Body of pancreas (tissue), 4 donors: ENCODE measurements around the gene CEACAM4. TPM values are rescaled to one million over a fixed set of nuclear protein-coding genes. Genes with fewer than 3 reads are reported as not detected.
A peak's percentile ranks its signal among the peaks of the same experiment; 100 is the strongest.

ENCODE experiments used
- ATAC-seq: fragments of 150-250 bp; one replicate; pipeline ENCODE4 v1.9.1; 2016
- DNase-seq, 4 donors: peaks; one replicate each; pipeline ENCODE4 v3.0.0-alpha.2; 2019
- H3K27ac ChIP-seq, 4 donors: fragments of 200-600 bp; sonication (generic); 1 replicate in 3 of 4; 2 replicates in 1 of 4; pipeline versions ENCODE4 v1.5.1 to v1.6.1; 2016 to 2019; ENCODE audit warnings: mild to moderate bottlenecking in 1 of 4, mixed read lengths in 1 of 4, moderate library complexity in 1 of 4
- H3K27me3 ChIP-seq, 2 donors: fragments of 200-600 bp; sonication (generic); one replicate each; pipeline ENCODE4 v1.6.0; 2016; ENCODE audit warnings: mild to moderate bottlenecking in 1 of 2
- H3K36me3 ChIP-seq, 2 donors: fragments of 200-600 bp; sonication (generic); replicated peaks in 1 of 2; 2 replicates each; pipeline ENCODE4 v1.5.1; 2016; ENCODE audit warnings: low read depth in 2 of 2; ENCODE audit not compliant: insufficient read depth in 1 of 2
- H3K4me1 ChIP-seq: fragments of 200-600 bp; sonication (generic); one replicate; pipeline ENCODE4 v1.6.0; 2016
- H3K4me3 ChIP-seq, 2 donors: fragments of 200-600 bp; sonication (generic); 1 replicate in 1 of 2; 2 replicates in 1 of 2; pipeline ENCODE4 v1.5.1; 2016 to 2019
- H3K9me3 ChIP-seq, 3 donors: fragments of 200-600 bp; sonication (generic); 1 replicate in 2 of 3; 2 replicates in 1 of 3; pipeline ENCODE4 v1.5.1; 2016
- POLR2A ChIP-seq, 3 donors: fragments of 450-650 bp; IDR thresholded peaks; one replicate each; pipeline ENCODE4 v1.6.1; 2016; ENCODE audit warnings: antibody characterized with exemption in 3 of 3, mild to moderate bottlenecking in 2 of 3
- WGBS, 2 donors: methylation state at CpG; one replicate each; pipeline ENCODE4 v1.1.5; 2017; 5-methylcytosine and 5-hydroxymethylcytosine counted together
- intact Hi-C: fragments of 100-400 bp; cut with DNase I; formaldehyde crosslinking; loops from one replicate; pipeline ENCODE4 v1.15.1; 2023
- small RNA-seq: library from RNA; depleted of rRNA; stranded (forward); fragments of <200 nt; gene quantifications from one replicate; pipeline ENCODE3, GENCODE V24; 2016
- total RNA-seq, 2 donors: library from RNA; depleted of rRNA; stranded (reverse); fragments of >200 nt; gene quantifications; one replicate each; pipeline ENCODE4 v1.1.0, GENCODE V29; 2016
- TF ChIP-seq, protein P1 (sequence below), 7 experiments: fragments of 450-650 bp in 4 of 7; fragments of 200-600 bp in 3 of 7; sonication (generic) in 3 of 7; IDR thresholded peaks; one replicate each; pipeline ENCODE4 v1.5.1; 2016 to 2019; ENCODE audit warnings: antibody characterized with exemption in 7 of 7

Gene CEACAM4
- total RNA-seq, 2 donors from 2014 or later, result 1.8 TPM; not detected in 1

DNA sequence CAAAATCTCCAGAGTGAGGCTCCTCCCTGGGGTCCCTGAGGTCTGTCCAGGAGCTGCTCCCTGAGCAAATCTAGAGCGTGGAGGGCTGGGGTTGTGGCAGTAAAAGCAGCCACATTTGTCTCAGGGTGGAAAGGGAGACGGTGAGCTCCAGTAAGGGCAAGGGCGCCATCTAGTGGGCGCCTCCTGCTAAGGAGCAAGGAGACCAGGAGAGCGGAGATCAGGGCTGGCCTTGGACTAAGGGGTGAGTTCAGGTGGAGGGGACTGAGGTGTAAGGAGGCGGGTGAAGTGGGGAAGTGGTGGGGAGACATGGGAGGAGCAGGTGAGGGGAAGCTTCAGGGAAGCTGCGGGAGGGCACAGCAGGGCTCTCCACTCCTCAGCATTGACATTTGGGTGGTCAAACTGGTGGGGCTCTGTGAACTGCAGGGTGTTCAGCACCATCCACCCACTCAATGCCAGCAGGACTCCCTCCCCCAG lies 56.2 kb downstream of the CEACAM4 start:
- intact Hi-C loops, result loop anchor here (5.0 kb wide), 1 partner anchor 118 kb away; no protein-coding TSS in a partner anchor
- no peak overlapping the region for H3K27ac ChIP-seq
- no peaks in the 10 kb centered on the region for H3K36me3 ChIP-seq
- TF ChIP-seq POLR2A (IDR thresholded peaks at IDR 0.05), result no peak
- TF ChIP-seq, protein P1, sequence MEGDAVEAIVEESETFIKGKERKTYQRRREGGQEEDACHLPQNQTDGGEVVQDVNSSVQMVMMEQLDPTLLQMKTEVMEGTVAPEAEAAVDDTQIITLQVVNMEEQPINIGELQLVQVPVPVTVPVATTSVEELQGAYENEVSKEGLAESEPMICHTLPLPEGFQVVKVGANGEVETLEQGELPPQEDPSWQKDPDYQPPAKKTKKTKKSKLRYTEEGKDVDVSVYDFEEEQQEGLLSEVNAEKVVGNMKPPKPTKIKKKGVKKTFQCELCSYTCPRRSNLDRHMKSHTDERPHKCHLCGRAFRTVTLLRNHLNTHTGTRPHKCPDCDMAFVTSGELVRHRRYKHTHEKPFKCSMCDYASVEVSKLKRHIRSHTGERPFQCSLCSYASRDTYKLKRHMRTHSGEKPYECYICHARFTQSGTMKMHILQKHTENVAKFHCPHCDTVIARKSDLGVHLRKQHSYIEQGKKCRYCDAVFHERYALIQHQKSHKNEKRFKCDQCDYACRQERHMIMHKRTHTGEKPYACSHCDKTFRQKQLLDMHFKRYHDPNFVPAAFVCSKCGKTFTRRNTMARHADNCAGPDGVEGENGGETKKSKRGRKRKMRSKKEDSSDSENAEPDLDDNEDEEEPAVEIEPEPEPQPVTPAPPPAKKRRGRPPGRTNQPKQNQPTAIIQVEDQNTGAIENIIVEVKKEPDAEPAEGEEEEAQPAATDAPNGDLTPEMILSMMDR (IDR thresholded peaks at IDR 0.05), result peak; percentile 70 to 93 (median 87)
- DNase-seq (peak; percentile 80 to 86 (median 82)), ATAC-seq (peak; percentile 77)
- WGBS, 2 donors, result 2 to 4% methylated on average over 7 of the region's 7 CpGs
- H3K27me3 ChIP-seq, result peaks cover 0 to 6% of the 10 kb centered on the region in 2 donors
- H3K4me1 ChIP-seq, result no peaks in the 10 kb centered on the region
- no peaks in the 10 kb centered on the region for H3K9me3 ChIP-seq
- no peak overlapping the region for H3K4me3 ChIP-seq

DNA sequence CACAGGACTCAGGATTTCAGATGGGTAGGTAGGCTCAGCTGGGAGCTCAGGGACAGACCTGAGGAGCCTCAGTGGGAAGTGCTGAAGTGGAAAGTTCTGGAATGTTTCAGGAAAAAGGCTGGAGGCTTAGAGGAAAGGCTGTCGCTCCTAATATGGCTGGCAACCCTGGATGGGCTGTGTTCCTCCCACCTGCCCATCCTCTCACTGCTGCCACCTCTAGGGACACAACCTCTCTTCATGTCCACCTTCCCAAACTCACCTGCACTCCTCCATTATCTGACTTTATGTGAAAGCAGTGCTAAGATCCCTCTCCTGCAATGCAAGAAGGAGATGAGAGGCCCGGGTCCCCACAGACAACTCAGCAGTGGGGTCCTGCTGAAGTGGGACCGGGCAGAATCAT lies 56.7 kb downstream of the CEACAM4 start:
- no peaks in the 10 kb centered on the region for H3K36me3 ChIP-seq
- intact Hi-C loops, result loop anchor here (5.0 kb wide), 1 partner anchor 118 kb away; no protein-coding TSS in a partner anchor
- H3K4me3 ChIP-seq, result no peak overlapping the region
- no peak overlapping the region for H3K27ac ChIP-seq
- H3K27me3 ChIP-seq, result peaks cover 0 to 11% of the 10 kb centered on the region in 2 donors
- no peaks in the 10 kb centered on the region for H3K9me3 ChIP-seq
- TF ChIP-seq POLR2A (IDR thresholded peaks at IDR 0.05), result no peak
- TF ChIP-seq, protein P1 (IDR thresholded peaks at IDR 0.05), result no peak
- peaks cover under 1% of the 10 kb centered on the region for H3K4me1 ChIP-seq
- no peak for DNase-seq
- WGBS, 2 donors, result 26 to 35% methylated on average over 3 of the region's 3 CpGs
- ATAC-seq, result no peak

DNA sequence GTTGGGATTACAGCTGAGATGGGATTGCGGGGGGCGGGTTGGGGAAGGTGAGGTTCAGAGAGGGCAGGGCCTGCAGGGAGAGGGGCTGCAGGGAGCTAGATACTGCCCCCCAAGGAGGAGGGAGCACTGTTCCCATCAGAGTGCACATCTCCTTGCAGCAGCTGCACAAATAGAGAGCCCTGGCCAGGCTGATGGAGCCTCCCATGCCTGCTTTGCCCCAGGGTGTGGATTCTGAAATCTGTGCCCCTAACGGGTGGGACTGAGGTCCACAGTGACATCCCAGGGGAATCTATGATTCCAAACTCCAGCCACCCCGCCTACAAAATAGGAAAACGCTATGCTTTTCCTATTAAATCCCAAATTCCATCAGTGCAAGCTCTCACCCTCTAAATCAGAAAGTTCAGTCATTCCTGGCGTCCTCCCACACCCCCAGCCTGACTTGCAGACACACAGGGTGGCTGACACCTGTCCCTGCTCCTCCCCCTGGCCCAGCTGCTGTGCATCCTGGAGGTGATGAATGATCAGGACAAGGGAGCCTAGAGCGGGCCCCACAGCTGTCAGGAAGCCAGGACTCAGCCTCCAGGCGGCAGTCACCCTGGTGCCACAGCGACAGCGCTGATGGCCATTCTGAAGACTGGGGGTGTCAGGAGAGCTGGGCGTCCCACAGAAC lies 57.3 kb downstream of the CEACAM4 start:
- DNase-seq, result no peak
- 32 to 37% methylated on average over 11 of the region's 11 CpGs for WGBS, 2 donors

More for the DNA sequence above, 57.3 kb downstream of the CEACAM4 start:
- intact Hi-C loops, result loop anchor here (5.0 kb wide), 1 partner anchor 117 kb away; no protein-coding TSS in a partner anchor
- Histone ChIP-seq H3K27ac (no peak overlapping the region), H3K9me3 (no peaks in the 10 kb centered on the region), H3K4me3 (no peak overlapping the region), H3K4me1 (peaks cover 6% of the 10 kb centered on the region), H3K27me3 (peaks cover 0 to 17% of the 10 kb centered on the region in 2 donors), H3K36me3 (no peaks in the 10 kb centered on the region)
- TF ChIP-seq POLR2A (IDR thresholded peaks at IDR 0.05), result no peak
- TF ChIP-seq, protein P1 (IDR thresholded peaks at IDR 0.05), result no peak
- ATAC-seq, result no peak

Small RNAs within 50 kb of the gene (small RNA-seq; reads per million reads assigned to genes)
- gene AC243960.4, result not detected

Other genes starting within 250 kb of the CEACAM4 start
- gene EXOSC5, start 229.7 kb downstream of the CEACAM4 start, total RNA-seq, result 10 to 100 TPM in 1 of 2 donors, 1 to 10 TPM in 1; 4.3 to 22.8 TPM
- gene BCKDHA, start 229.3 kb downstream of the CEACAM4 start, total RNA-seq, result 10 to 100 TPM; 15.2 to 17.9 TPM
- 1 to 10 TPM; 3.6 to 9.1 TPM for gene B3GNT8, start 199.7 kb downstream of the CEACAM4 start, total RNA-seq
- gene DMAC2, start 187.2 kb downstream of the CEACAM4 start, total RNA-seq, result 10 to 100 TPM; 13.5 to 45.5 TPM
- not detected for gene ERICH4, start 183.9 kb downstream of the CEACAM4 start, total RNA-seq
- under 1 TPM in 1 of 2 donors, not detected in 1; 0.52 TPM for gene CEACAM21, start 50.9 kb downstream of the CEACAM4 start, total RNA-seq
- gene CEACAM7, start 61.2 kb upstream of the CEACAM4 start, total RNA-seq, result under 1 TPM; 0.52 to 0.99 TPM
- gene CEACAM5, start 81.6 kb upstream of the CEACAM4 start, total RNA-seq, result 1 to 10 TPM in 1 of 2 donors, not detected in 1; 4.9 TPM
- 10 to 100 TPM in 1 of 2 donors, 1 to 10 TPM in 1; 3.0 to 27.0 TPM for gene CEACAM6, start 128.5 kb upstream of the CEACAM4 start, total RNA-seq
- not detected for gene CEACAM3, start 169.5 kb upstream of the CEACAM4 start, total RNA-seq
- not detected for gene LYPD4, start 217.6 kb upstream of the CEACAM4 start, total RNA-seq
- gene DMRTC2, start 218.0 kb upstream of the CEACAM4 start, total RNA-seq, result not detected
- gene RPS19, start 233.2 kb upstream of the CEACAM4 start, total RNA-seq, result 100 to 1,000 TPM; 454 to 832 TPM